Smooth muscle cell (in vitro differentiated cells): Measurements from ENCODE around the gene PTCH2. TPM values are rescaled to one million over a fixed set of nuclear protein-coding genes. Genes with fewer than 3 reads are reported as not detected.

Source experiments
- DNase-seq: peaks from one replicate; lab custom pipeline; 2025; ENCODE audit not compliant: unreplicated experiment; lab: John Stamatoyannopoulos, UW
- H2AFZ ChIP-seq: fragments of 200-600 bp; sonication (generic); 2 replicates; pipeline ENCODE4 v1.6.0; 2016; ENCODE audit warnings: antibody characterized with exemption, low read depth, mild to moderate bottlenecking
- H3F3A ChIP-seq: fragments of 200-600 bp; sonication (generic); 2 replicates; pipeline ENCODE4 v1.6.0; 2017; ENCODE audit warnings: antibody characterized with exemption, low read depth
- H3K27ac ChIP-seq: fragments of 200-600 bp; sonication (generic); 2 replicates; pipeline ENCODE4 v1.5.1; 2016; ENCODE audit warnings: low read depth, mild to moderate bottlenecking
- H3K27me3 ChIP-seq: fragments of 200-600 bp; sonication (generic); 2 replicates; pipeline ENCODE4 v1.6.1; 2016; ENCODE audit warnings: low read depth, mild to moderate bottlenecking
- H3K36me3 ChIP-seq: fragments of 200-600 bp; sonication (generic); 2 replicates; pipeline ENCODE4 v1.5.1; 2016; ENCODE audit warnings: low read depth
- H3K4me1 ChIP-seq: fragments of 200-600 bp; sonication (generic); 2 replicates; pipeline ENCODE4 v1.5.1; 2016; ENCODE audit warnings: low read depth
- H3K4me2 ChIP-seq: fragments of 200-600 bp; sonication (generic); 2 replicates; pipeline ENCODE4 v1.6.0; 2016; ENCODE audit warnings: mild to moderate bottlenecking
- H3K4me3 ChIP-seq: fragments of 200-600 bp; sonication (generic); 2 replicates; pipeline ENCODE4 v1.5.1; 2016; ENCODE audit warnings: mild to moderate bottlenecking
- H3K79me2 ChIP-seq: fragments of 200-600 bp; sonication (generic); 2 replicates; pipeline ENCODE4 v1.6.0; 2016; ENCODE audit warnings: low read depth, mild to moderate bottlenecking
- H3K9ac ChIP-seq: fragments of 200-600 bp; sonication (generic); 2 replicates; pipeline ENCODE4 v1.6.0; 2016; ENCODE audit warnings: low read depth
- H3K9me3 ChIP-seq: fragments of 200-600 bp; sonication (generic); replicated peaks from 2 replicates; pipeline ENCODE4 v1.5.1; 2016; ENCODE audit warnings: low read depth
- H4K20me1 ChIP-seq: fragments of 200-600 bp; sonication (generic); 2 replicates; pipeline ENCODE4 v1.6.0; 2016; ENCODE audit warnings: low read depth
- WGBS: methylation state at CpG from one replicate; pipeline ENCODE4 v1.1.7; 2016; ENCODE audit warnings: low lambda C conversion rate; 5-methylcytosine and 5-hydroxymethylcytosine counted together
- polyA plus RNA-seq: library from polyadenylated mRNA; unstranded; fragments of >200 nt; fragmentation: Nextera tagmentation; extraction: Ambion mirVana; gene quantifications from 2 replicates; pipeline ENCODE4 v1.2.1, GENCODE V29; 2016
- total RNA-seq: library from RNA; depleted of rRNA; stranded (reverse); fragments of >200 nt; gene quantifications from 2 replicates; pipeline ENCODE4 v1.2.3, GENCODE V29; 2014
- TF ChIP-seq, protein P1 (sequence below): fragments of 200-600 bp; sonication (generic); IDR thresholded peaks from 2 replicates; pipeline ENCODE4 v1.5.1; 2017; ENCODE audit warnings: borderline replicate concordance, mild to moderate bottlenecking, antibody characterized with exemption; ENCODE audit not compliant: insufficient read depth, poor library complexity, severe bottlenecking

Gene PTCH2
- total and polyA plus RNA-seq, 2 experiments from 2014 or later = 0.43 TPM; not detected in 1

DNA sequence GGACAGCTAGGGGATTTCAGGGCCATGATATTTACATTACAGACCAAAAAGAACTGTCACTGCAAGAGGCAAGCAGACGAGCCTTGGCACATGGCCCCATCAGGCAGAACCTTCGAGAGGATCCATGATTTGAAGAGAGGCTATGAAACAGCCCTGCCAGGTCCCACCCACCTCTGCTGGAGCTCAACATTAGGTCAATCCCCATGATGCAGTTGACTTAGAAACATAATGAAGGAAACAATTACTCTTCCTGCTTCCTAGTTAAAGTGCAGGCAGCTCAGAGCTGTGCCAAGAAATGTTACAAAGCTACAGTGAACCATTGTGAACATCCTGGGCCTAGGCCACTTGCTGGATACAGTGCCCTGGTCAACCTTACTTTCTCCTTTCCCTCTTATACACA lies 41.7 kb upstream of the PTCH2 start:
- no peak overlapping the region for H2AFZ ChIP-seq
- H3K4me3 ChIP-seq = no peak overlapping the region
- no peaks in the 10 kb centered on the region for H3K79me2 ChIP-seq
- H4K20me1 ChIP-seq = no peaks in the 10 kb centered on the region
- H3K4me2 ChIP-seq = no peak overlapping the region
- peaks cover 6% of the 10 kb centered on the region for H3K9me3 ChIP-seq
- no peak overlapping the region for H3K9ac ChIP-seq
- 88% methylated on average over 2 of the region's 2 CpGs for WGBS
- TF ChIP-seq, protein P1, sequence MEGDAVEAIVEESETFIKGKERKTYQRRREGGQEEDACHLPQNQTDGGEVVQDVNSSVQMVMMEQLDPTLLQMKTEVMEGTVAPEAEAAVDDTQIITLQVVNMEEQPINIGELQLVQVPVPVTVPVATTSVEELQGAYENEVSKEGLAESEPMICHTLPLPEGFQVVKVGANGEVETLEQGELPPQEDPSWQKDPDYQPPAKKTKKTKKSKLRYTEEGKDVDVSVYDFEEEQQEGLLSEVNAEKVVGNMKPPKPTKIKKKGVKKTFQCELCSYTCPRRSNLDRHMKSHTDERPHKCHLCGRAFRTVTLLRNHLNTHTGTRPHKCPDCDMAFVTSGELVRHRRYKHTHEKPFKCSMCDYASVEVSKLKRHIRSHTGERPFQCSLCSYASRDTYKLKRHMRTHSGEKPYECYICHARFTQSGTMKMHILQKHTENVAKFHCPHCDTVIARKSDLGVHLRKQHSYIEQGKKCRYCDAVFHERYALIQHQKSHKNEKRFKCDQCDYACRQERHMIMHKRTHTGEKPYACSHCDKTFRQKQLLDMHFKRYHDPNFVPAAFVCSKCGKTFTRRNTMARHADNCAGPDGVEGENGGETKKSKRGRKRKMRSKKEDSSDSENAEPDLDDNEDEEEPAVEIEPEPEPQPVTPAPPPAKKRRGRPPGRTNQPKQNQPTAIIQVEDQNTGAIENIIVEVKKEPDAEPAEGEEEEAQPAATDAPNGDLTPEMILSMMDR = no peak
- DNase-seq = no peak
- no peaks in the 10 kb centered on the region for H3K4me1 ChIP-seq
- no peak overlapping the region for H3K27ac ChIP-seq
- H3K36me3 ChIP-seq = peaks cover 27% of the 10 kb centered on the region
- no peaks in the 10 kb centered on the region for H3F3A ChIP-seq
- H3K27me3 ChIP-seq = no peaks in the 10 kb centered on the region

DNA sequence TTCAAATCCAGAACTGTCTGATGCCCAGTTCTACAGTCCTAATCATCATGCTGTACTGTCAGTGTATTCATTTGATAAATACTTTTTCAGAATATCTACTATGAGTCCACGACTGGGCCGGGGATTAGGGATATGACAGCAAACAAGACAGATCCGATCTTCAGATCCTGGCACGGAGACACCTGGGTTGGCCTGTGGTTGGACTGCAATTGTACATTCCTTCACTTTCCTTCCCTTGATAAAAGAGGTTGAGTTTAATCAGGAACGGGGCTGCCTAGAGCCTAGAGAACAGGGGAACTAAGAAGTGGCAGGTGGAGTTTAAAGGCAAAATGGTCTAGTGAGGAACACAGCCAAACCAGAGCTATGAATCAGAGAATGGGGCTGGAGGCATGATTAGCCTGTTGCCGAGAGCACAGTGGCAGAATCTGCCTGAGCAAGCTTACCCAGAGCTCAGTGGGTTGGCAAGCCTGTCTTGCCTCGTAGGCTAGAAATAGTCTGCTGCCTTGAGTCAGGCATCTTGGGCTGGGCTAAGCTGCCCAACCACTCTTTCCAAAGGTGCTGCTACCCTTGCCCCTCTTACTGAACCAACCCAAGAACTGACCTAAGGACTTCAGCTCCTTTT lies 38.1 kb upstream of the PTCH2 start:
- H3F3A ChIP-seq = no peaks in the 10 kb centered on the region
- no peaks in the 10 kb centered on the region for H3K4me1 ChIP-seq
- no peak overlapping the region for H2AFZ ChIP-seq
- DNase-seq = no peak
- H4K20me1 ChIP-seq = no peaks in the 10 kb centered on the region
- 90% methylated on average over 7 of the region's 7 CpGs for WGBS
- no peak overlapping the region for H3K9ac ChIP-seq
- H3K79me2 ChIP-seq = no peaks in the 10 kb centered on the region
- no peaks in the 10 kb centered on the region for H3K36me3 ChIP-seq
- TF ChIP-seq, protein P1 = no peak
- no peak overlapping the region for H3K4me3 ChIP-seq
- no peak overlapping the region for H3K27ac ChIP-seq
- H3K4me2 ChIP-seq = no peak overlapping the region
- no peaks in the 10 kb centered on the region for H3K9me3 ChIP-seq
- no peaks in the 10 kb centered on the region for H3K27me3 ChIP-seq

DNA sequence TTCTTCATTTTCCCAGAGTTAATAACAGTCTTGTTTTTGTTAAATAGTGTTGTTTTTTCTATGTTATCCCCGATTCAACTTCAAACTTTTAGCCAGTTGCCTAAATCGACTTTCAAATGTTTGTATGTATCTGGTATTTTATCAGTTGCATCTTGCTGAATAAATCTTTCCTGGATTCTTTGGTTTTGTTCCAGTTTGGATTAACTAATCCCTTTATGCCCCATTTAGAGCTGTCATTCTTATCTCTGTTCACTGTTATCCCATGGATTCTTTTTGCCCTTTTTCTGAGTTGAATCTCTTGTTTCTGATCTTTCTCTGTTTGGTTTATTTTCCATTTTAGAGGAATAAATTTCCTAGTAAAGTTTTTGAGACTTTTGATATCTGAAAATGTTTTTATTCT lies 31.1 kb upstream of the PTCH2 start:
- Histone ChIP-seq H3K36me3 (peaks cover 7% of the 10 kb centered on the region), H3K27me3 (no peaks in the 10 kb centered on the region), H3K4me3 (no peak overlapping the region), H3K4me1 (no peaks in the 10 kb centered on the region), H3K27ac (no peak overlapping the region), H3K9me3 (no peaks in the 10 kb centered on the region), H3K79me2 (no peaks in the 10 kb centered on the region), H3F3A (no peaks in the 10 kb centered on the region), H3K9ac (no peak overlapping the region), H2AFZ (no peak overlapping the region), H4K20me1 (no peaks in the 10 kb centered on the region), H3K4me2 (no peak overlapping the region)
- TF ChIP-seq, protein P1 = no peak
- 95% methylated on average over 2 of the region's 2 CpGs for WGBS
- DNase-seq = no peak

DNA sequence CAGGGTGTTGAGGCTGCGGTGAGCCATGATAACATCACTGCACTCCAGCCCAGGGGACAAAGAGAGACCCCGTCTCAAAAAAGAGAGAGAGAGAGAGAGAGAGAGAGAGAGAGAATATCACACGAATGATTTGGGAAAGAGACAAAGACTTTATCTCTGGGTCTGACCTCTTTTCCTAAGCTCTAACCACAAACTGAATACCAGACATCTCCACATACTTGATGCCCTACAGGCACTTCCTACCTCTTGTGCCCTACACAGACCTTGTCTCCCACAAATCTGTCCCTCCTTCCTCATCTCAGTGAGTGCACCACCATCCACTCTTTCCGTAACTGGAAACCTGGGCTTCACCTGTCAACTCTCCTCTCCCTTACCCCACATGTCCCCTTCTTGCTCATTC lies 27.0 kb upstream of the PTCH2 start:
- no peaks in the 10 kb centered on the region for H3F3A ChIP-seq
- no peak overlapping the region for H2AFZ ChIP-seq
- H4K20me1 ChIP-seq = no peaks in the 10 kb centered on the region
- H3K4me3 ChIP-seq = no peak overlapping the region
- no peak overlapping the region for H3K9ac ChIP-seq
- H3K27me3 ChIP-seq = no peaks in the 10 kb centered on the region
- no peaks in the 10 kb centered on the region for H3K9me3 ChIP-seq
- no peak overlapping the region for H3K27ac ChIP-seq
- no peaks in the 10 kb centered on the region for H3K4me1 ChIP-seq
- H3K79me2 ChIP-seq = no peaks in the 10 kb centered on the region
- WGBS = 90% methylated on average over 4 of the region's 4 CpGs
- TF ChIP-seq, protein P1 = no peak
- H3K4me2 ChIP-seq = no peak overlapping the region
- no peak for DNase-seq
- peaks cover 7% of the 10 kb centered on the region for H3K36me3 ChIP-seq
